Measurements from ENCODE around the gene ZBTB39.

GRCh38 chr12:56978397-56979138 lies 27.8 kb downstream of the ZBTB39 start:
- no peak for TF ChIP-seq FOXA1 (IDR thresholded peaks at IDR 0.05)
- no peak for TF ChIP-seq PKNOX1 (IDR thresholded peaks at IDR 0.05)
- no peak for TF ChIP-seq ZNF384 (IDR thresholded peaks at IDR 0.05)
- no peak for TF ChIP-seq SP1 (IDR thresholded peaks at IDR 0.05)
- no peak for TF ChIP-seq FOXM1 (IDR thresholded peaks at IDR 0.05; ENCODE audit: borderline replicate concordance)

Data from HEK293T (cell line).